Dermis microvascular lymphatic vessel endothelial cell (primary cell): Measurements from ENCODE around the gene RAD51B. TPM values are rescaled to one million over a fixed set of nuclear protein-coding genes. Genes with fewer than 3 reads are reported as not detected.

ENCODE experiments used
- DNase-seq, 2 donors: peaks; one replicate each; pipeline versions ENCODE4 v3.0.0 to v3.0.0-alpha.2; 2010; ENCODE audit warnings: low read depth in 2 of 2
- total RNA-seq: library from RNA; depleted of rRNA; stranded (reverse); fragments of >200 nt; gene quantifications from 2 replicates; pipeline ENCODE4 v1.2.1, GENCODE V29; 2014

Gene RAD51B
- total RNA-seq, 1 donor from 2014 or later: 9.2 TPM

DNA sequence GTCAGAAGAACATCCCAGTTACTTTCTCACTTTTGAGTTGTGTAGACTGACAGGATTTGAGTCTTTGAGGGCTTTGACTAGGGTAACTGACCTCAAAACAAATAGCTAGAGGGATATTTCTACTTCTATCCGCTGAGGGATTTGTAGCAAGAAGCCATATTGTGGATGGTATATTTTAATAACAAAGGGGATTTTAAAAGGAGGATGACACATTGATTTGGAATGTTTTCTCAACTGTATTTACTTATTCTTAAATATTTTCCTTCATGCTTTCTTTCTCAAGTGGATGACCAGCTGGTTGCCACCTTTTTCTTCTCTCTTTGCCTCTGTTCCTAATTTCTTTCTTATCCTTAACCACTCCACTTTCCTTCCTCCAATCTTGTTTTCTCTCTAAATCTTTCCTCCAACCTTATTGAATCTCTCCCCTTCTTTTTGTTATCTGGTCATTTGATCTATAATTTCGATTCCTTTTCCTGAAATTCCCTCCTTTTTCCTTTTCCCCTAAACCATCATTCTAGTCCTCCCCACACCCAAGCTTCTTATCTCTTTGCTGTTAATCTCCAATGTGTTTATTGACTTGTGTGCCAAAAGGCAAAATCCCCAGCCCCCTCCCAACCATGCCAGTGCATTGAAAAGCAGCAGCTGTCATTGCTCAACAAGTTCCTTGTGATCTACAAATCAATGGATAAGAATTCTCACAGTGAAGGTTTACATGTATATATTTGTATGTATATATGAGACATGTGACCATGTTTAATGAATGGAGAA lies 411.6 kb downstream of the RAD51B start:
- peak in 1 of 2 donors; percentile 41 for DNase-seq

DNA sequence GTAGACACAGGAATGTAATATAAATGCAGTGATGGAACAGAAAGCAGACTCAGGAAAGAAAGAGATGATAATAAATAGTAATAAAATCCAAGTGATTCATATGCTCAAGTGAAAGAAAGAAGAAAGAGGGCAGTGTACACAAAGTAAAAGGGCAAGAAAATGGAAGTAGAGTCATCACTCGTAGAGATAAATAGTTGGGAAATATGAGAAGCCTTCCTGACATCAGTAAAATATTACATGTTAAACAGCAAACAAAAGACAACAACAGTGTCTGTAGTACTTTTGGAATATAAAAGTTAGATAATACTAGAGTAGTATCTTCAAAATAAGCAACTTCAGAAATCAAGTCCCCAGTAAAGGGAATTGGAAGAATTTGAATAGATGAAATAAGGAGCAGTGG lies 412.3 kb downstream of the RAD51B start:
- peak in 1 of 2 donors; percentile 64 for DNase-seq

DNA sequence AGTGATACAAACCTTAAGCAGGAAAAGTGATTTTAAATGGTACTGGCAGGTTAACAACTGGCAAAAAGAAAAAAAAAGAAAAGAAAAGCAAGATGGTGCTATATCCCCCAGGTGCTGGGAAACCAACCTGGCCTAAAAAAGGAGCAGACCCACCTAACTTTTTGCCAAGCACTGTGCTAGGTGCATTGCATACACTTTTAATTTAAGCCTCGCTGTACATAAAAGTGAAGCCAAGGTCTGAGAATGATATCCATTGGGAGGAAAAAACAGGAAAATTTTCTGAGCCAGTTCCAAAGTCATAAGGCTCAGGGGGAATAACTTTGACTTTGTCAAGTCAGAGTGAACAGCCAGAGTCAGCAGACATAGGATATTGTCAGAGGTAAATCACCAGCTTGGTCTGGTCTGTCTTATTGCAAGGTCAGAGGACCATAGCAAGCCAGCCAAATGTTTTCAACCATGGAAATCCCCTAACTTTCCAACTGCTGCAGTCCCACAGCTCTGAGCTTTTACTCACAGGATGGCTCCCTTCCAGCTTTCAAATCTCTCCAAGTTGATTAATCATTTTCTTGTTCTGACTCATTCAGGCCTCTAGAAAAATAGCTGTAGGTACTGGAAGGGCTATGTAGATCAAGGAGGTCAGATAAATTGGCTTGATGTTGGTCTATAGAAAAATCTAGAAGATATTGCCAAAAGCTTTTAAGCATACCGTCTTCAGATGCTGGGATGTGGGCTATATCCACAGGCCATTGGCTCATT lies 412.9 kb downstream of the RAD51B start:
- DNase-seq: peak; percentile 94 to 100

GRCh38 chr14:68233101-68233784 lies 413.7 kb downstream of the RAD51B start:
- peak in 1 of 2 donors; percentile 31 for DNase-seq

DNA sequence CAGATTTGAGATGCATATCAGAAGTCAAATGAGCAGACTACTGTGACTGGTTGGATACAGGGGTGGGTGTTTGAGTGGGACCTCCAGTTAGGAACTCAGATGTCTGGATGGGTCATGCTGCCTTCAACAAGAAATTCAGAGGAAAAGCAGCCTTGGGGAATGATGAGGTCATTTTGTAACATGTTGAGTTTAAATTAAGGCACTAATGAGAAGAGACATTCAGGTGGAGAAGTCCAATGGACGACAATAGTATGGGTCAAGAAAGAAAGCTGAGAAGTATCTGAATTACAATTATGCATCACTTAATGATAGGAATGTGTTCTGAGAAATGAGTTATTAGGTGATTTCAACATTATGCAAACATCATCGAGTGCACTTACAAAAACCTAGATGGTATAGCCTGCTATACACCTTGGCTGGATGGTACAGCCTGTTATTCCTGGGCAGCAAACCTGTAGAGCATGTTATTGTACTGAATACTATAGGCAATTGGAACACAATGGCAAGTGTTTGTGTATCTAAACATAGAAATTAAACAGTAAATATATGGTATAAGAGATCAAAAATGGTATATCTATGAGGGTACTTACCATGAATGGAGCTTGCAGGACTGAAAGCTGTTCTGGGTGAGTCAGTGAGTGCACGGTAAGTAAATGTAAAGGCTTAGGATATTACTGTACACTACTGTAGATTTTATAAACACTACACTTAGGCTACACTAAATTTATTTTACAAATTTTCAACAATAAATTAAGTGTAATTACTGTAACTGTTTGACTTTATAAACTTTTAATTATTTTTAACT lies 414.7 kb downstream of the RAD51B start:
- DNase-seq: no peak

DNA sequence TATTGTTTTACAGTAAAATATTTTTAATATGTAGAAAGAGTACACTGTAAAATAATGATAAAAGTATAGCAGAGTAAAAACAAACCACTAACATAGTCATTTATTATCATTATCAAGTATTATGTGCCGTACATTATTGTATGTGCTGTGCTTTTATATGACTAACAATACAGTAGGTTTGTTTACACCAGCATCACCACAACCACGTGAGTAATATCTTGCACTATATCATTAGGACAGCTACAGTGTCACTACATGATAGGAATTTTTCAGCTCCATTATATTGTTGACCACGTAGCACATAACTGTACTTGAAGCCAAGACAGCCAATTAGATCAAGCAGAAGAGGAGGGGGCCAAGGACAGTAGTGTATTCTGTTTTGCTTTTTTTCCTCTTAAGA lies 415.4 kb downstream of the RAD51B start:
- no peak for DNase-seq

DNA sequence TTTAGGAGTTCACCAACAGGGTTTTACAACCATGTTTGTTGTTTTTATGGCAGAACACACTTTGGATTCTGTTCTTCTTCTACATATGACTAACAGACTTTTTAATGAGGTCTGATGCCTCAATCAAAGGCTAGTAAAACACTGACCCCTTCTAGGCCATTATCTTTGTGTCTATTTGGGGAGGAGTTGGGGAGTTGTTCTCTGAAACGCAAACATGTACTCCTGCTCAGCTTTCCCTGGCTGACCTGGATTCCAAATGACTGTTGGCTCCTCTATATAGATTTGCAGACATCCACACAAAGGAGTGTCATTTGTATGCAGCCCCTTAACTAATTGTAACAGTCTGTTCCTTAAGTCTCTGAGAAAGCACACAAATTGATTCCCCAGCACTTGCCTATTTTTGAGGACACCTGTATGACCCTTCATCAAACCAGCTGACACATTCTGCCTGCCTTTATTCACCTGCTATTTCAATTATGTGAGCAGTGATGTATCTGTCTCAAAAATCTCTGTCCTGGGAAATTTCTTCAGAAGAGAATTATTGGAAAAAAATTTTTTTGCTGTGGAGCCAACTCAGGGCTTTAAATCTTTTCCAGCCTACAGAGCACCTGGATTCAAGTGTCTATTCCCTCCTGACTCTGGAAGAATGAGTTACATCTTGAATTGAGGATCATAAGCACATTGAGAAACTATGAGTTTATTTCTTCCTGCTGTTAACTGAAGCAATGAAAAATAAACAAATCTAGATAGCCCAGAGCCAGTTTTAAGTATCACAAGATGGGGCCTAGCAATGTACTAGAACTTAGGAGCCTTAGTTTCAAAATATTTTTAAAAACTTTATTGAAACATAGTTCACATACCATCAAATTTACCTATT lies 417.2 kb downstream of the RAD51B start:
- no peak for DNase-seq

GRCh38 chr14:68238551-68238950 lies 419.0 kb downstream of the RAD51B start:
- no peak for DNase-seq

DNA sequence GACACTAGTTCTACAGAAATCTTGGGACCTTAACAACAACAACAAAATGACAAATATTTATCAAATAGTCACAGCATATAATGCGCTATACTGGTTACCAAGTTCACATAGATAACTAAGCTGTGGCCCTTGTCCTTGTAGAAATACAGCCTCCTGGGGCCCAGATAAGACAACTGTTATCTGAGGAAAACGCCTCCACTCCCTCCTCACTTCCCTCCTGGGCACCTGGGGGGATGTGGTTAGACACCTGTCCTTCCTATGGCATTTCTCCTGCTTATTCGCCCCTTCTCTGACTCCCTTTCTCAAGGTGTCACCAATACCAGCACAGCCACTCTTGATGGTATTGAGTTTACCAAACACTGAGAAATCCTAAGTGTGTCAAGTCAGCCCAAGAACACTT lies 419.4 kb downstream of the RAD51B start:
- no peak for DNase-seq

DNA sequence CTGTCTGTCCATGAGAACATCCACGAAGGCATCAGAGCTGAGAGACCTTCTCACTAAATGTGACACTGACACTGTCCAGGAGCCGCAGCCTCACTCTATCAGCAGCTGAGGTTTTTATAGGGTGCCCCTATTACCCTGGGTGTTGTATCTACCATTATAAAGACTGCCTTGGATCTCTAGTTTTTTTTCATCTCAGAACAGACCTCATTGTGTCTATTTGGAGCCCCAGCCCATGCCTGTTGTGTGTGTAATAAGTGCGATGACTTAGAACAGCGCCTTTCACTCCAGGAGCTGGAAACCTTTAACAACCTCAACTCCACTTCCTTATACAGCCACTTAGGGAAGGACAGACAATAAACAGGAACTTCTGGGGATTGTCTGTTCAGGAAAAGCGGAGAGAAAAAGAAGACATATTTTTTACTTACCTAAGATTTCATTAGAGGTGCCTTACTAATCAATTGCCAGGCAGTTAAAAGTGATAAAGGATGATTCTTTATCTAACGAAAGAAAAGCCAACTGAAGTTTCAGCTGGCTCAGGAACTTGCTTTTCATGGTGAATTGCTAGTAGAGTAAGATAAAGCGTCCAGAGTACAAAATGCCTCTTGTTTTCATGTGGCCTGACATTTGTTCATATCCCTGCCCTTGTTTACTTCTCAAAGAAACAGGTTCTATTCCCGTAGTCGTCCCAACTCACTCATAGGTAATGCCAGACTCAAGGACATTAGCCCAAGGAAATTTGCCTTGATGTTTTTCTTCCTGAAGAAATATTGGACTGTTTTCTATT lies 420.6 kb downstream of the RAD51B start:
- DNase-seq: no peak

DNA sequence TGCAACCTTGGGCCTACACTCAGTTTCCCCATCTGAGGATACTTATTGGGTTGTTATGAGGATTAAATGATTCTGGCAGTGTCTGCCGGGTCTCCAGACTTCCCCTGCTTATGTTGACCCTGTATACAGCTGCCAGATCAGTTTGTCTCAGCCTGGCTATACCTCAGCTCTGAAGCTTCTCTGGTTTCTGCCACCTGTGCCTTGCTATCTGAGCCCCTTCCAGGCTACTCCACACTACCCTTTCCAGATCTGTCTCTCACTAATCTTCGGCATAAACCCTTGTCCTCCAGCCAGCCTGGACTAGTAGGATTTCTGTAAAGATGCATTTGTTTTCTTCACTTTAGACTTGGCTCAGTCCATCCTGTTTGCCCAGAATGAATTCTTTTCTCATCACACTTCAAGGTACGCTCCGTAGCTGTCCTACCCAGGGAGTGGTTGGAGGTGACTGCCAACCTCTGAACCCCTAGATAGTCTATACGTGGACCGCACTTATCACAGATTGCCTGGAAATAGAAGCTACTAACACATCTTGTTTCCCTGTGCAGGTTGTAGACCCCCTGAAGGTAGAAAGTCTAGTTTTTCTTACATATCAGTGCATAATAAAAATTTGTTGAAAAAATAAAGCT lies 422.4 kb downstream of the RAD51B start:
- no peak for DNase-seq

DNA sequence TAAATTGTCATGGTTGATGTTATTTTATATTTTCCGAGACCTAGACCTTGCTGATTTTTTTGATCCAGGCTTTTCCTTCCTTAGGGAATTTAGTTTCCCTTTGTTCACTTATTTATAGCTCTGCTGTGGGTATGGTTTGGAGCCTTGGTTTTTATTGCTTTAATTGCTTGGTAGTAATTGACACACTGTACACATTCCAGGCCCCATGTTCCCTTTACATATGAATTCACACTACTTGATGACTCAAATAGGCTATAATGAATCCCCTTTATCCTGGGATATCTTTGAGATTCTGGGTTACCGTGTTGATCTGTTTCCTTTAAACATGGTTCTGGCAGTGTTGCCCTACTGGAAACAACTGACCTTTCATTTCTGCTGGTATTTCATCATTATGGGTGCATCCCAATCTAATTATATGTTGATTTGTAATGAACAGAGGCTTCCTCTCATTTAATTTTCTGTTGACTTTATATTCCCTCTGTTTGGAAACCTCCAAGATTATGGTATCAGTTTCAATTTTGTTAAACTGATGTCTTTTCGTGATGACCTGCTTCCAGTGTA lies 424.0 kb downstream of the RAD51B start:
- DNase-seq: peak in 1 of 2 donors; percentile 20

DNA sequence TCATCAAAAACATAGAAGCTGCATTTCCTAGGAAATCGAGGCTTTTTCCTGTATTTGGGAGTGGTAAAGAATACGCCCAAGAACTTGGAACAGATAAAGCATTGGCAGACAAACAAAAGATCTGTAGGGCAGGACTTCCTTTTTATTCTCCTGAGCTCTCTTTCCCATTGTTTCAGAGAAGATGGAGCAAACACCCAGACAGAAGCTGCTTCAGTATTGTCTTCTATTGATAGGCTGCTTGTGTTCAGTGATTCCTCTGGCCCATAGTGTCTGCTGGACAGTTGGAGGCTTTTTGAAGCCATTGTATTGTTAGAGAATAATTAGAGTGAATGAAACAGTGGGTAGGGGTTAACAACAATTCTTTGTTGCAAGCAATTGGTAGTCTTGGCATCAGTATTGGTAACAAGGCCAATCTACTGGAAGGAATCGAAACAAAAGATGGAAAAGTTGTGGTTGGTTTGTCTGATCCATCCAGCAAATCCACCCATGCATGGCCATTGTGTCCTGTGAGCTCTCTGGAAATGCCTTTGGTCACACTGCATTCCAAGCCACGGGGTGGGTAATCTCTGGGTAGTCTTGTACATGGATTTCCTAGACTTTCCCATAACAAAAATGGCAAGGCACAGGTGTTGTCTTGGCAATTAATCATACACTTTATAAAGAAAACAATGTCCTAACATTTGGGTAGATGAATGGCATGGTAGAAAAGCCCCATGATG lies 424.8 kb downstream of the RAD51B start:
- DNase-seq: peak in 1 of 2 donors; percentile 58

DNA sequence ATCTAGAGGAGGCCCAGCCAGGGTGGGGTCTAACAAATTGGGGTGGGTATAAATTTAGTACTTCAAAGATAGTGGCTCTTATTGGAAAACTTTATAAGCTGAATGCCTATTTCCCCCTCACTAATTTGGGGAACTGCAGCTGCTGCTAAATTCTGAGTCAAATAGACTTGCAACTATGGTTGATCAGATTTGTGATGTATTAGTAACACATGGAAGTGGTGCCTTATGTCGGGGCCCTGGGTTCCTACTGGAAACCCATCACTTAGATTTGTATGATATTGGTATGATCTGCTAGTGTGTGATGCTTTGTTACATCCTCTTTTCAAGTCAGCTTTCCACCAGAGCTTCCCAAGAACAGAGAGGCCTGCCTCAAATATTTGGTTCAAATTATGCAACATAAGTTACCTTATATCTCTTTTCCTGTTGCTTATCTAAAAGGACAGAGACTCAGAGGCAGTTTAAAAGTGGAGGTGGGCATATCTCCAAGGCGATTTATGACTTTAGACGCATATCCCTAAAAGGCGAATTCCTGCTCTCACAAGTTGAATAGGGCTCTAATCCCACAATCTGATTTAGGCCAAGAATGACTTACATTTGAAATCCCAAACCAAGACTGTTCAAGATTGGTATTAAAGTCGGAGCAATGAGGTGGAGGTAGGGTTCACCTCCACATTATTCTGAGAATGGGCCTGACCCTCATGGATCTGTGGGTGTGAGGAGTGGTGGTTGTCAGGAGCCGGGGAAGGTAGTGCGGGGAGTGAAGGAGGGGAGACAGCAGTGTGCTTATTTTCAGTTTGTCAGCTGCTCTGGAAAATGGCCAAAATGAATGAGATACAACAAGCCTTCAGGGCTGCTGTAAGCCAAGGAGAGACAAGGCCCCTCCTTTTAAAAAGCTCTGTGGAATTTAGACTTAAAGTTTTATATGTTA lies 425.8 kb downstream of the RAD51B start:
- no peak for DNase-seq

- DNase-seq: peak in 1 of 2 donors; percentile 59
These were observed 426.7 kb downstream of the RAD51B start for GRCh38 chr14:68246074-68246785.

- no peak for DNase-seq
These were observed 427.2 kb downstream of the RAD51B start for GRCh38 chr14:68246786-68247105.

DNA sequence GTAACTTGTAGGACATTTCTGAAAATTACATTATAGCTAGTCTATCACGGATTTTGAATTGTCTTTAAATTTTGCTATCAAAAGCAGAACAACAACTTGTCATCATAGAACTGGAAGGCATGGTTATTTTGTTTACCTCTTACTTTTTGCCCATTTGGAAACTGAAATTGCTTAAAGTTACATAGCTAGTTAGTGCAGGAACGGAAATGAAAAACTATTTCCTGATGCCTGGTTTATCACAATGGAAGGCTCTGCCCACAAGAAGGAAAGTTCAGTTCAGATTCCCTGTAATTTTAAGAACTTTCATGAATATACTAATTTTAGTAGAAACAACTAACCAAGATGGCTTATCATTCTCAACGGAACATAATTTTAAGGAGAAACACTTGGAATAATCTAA lies 427.7 kb downstream of the RAD51B start:
- no peak for DNase-seq
